ENCODE results near the gene RIPOR3.
A peak's percentile ranks its signal among the peaks of the same experiment; 100 is the strongest.

The RIPOR3 gene

DNA sequence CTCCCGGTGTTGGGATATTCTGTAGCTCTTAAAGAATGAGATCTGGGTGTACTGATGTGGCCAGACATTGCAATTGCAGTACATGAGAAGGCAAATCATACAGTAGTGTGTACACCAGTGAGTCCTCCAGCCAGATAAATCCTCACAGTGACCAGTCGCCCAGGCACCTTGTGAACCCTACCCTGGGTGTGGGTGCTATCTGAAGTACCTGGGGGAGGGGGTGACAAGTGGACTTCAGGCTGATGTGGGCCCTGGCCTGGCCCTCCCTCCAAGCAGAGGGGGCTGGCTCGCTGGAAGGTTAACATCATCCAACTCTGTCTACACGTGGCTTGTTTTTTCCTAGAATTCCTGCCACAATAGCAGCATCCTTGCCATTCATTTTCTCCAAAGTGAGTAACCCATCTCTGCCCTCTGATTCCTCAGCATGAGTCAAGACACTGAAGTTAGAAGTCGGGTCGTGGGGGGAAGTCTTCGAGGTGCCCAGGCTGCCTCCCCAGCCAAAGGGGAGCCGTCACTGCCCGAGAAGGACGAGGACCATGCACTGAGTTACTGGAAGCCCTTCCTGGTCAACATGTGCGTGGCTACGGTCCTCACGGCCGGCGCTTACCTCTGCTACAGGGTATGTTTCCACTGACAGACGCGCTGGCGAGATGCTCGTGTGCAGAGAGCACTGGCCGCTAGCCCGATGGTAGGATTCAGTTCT lies 110.3 kb downstream of the RIPOR3 start:
- TF ChIP-seq, protein P1, sequence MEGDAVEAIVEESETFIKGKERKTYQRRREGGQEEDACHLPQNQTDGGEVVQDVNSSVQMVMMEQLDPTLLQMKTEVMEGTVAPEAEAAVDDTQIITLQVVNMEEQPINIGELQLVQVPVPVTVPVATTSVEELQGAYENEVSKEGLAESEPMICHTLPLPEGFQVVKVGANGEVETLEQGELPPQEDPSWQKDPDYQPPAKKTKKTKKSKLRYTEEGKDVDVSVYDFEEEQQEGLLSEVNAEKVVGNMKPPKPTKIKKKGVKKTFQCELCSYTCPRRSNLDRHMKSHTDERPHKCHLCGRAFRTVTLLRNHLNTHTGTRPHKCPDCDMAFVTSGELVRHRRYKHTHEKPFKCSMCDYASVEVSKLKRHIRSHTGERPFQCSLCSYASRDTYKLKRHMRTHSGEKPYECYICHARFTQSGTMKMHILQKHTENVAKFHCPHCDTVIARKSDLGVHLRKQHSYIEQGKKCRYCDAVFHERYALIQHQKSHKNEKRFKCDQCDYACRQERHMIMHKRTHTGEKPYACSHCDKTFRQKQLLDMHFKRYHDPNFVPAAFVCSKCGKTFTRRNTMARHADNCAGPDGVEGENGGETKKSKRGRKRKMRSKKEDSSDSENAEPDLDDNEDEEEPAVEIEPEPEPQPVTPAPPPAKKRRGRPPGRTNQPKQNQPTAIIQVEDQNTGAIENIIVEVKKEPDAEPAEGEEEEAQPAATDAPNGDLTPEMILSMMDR (conservative IDR thresholded peaks at IDR 0.05; ENCODE audit: low read depth, low read length), result no peak
- no peak for DNase-seq (ENCODE audit: low read depth)
- H3K4me3 ChIP-seq (ENCODE audit: low read length), result no peak overlapping the region

DNA sequence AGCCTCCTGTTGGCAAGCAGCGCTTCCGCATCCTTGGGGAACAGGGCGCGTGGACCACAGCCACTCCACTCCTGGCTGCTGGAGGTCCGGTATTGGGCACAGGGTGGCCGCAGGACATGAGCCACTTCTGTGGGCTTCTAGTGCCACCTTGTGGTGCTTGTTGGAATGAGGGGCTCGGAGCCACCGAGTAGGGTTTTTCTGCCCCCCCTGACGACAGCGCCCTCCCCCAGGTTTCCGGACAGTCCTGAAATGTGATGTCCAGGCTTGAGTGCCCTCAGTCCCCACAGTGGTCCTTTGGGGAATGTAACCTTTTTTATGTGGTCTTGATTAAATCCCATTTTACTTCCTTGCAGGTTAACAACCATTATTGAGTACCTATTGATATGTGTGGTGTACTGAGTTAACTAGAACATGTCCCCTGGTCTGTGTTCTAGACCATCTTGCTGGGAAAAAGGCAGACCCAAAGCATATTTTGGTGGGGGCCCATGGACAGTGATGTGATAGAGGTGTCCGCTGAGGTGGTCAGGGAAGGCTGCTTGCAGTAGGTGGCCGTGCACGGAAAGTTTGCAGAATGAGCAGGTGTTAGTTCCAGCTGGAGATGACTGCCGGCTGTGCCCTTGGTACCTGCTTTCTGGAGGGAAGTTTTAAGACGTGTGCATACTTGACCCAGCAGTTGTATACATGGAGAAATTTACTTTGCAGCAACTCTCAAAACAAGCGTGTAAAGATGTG lies 111.2 kb downstream of the RIPOR3 start:
- no peak for DNase-seq (ENCODE audit: low read depth)
- no peak overlapping the region for H3K4me3 ChIP-seq (ENCODE audit: low read length)
- TF ChIP-seq, protein P1 (conservative IDR thresholded peaks at IDR 0.05; ENCODE audit: low read depth, low read length), result peak; percentile 73

DNA sequence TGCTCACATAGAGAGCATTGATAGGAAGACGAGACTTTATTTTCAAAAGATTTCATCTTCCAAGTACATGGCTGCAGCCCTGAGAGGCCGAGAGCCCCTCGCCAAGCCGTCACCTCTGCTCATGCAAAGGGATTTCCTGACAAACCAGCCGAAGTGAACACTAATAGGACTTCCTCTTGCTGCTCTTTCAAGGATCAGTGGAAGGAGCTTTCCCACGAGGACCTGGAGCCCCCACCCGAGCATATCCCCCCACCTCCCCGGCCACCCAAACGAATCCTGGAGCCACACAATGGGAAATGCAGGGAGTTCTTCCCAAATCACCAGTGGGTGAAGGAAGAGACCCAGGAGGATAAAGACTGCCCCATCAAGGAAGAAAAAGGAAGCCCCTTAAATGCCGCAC lies 111.8 kb downstream of the RIPOR3 start:
- no peak overlapping the region for H3K4me3 ChIP-seq (ENCODE audit: low read length)
- no peak for DNase-seq (ENCODE audit: low read depth)
- TF ChIP-seq, protein P1 (conservative IDR thresholded peaks at IDR 0.05; ENCODE audit: low read depth, low read length), result no peak

DNA sequence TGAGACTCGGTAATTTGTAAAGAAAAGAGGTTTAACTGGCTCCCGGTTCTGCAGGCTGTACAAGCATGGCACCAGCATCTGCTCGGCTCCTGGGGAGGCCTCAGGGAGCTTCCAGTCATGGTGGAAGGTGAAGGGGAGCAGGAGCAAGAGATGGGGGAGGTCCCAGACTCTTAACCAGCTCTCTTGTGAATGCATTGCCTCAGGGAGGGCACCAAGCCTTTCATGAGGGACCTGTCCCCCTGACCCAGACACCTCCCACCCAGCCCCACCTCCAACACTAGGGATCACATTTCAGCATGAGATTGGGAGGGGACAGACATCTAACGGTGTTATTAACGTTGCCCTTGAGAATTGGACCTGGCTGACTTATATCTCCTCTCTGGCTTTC lies 112.6 kb downstream of the RIPOR3 start:
- no peak overlapping the region for H3K4me3 ChIP-seq (ENCODE audit: low read length)
- TF ChIP-seq, protein P1 (conservative IDR thresholded peaks at IDR 0.05; ENCODE audit: low read depth, low read length), result no peak
- no peak for DNase-seq (ENCODE audit: low read depth)

DNA sequence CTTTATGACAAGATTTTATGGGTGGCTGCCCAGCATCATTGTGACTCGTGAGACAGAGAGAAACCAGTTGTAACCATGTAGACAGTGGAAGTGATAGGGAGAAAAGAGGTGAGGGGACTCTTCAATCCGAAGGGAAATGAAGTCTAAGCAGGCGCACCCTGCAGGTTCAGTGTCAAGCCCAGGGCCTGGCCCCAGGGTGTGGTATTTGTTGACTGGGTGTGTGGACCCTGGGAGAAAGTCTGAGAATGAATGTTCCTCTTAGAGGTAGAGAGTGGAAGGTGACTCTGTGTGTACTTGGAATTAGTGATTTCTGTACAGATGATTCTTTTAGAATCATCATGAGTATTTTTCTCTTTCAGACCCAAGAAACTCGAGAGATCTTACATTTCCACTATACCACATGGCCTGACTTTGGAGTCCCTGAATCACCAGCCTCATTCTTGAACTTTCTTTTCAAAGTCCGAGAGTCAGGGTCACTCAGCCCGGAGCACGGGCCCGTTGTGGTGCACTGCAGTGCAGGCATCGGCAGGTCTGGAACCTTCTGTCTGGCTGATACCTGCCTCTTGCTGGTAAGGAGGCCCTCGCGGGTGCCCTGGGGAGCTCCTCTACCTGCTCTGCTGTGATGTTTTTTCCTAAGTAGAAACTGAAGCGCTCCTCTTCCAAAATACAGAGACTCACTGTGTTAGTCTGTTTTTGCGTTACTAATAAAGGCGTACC lies 113.1 kb downstream of the RIPOR3 start:
- TF ChIP-seq, protein P1 (conservative IDR thresholded peaks at IDR 0.05; ENCODE audit: low read depth, low read length), result no peak
- DNase-seq (ENCODE audit: low read depth), result no peak

DNA sequence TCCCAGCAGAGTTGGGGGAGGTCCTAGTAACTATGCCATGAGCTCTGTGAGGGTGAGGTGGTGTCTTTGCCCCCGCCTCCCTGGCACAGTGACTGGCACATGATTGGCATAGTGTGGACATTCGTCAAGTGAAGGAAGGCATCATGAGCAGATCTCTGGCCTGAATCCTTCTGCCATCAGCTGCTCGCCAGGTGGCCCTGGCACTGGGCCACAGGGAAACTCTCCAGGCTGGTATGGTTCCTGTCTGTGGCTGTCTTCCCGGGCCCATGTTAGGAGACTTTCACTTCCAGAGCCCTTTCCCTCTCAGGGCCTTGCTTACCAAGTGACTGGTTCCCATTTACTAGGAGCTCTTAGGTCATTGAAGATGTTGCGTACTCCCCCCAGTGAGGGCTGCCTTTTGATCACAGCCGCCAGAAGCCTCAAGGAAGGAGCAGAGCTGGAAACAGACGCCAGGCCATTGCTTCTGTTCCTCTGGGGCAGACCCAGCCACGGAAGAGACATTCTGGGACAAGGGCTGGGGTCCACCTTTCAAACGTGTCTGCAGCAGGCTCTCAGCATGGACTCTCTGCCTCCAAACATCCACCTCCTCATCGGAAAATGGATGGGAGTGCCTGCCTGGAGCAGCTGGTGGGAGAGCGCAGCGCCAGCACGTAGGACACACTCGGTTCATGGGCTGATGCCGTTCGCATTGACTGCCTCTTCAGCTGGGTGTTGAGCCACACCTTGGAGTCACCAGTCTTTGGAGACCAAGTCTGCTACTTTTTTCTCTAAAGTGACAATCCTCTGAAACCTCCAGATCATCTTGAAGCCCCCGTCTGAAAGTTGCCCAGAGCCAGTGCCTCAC lies 113.9 kb downstream of the RIPOR3 start:
- no peak overlapping the region for H3K4me3 ChIP-seq (ENCODE audit: low read length)
- TF ChIP-seq, protein P1 (conservative IDR thresholded peaks at IDR 0.05; ENCODE audit: low read depth, low read length), result no peak
- no peak for DNase-seq (ENCODE audit: low read depth)

More for the DNA sequence above, 113.1 kb downstream of the RIPOR3 start:
- H3K4me3 ChIP-seq (ENCODE audit: low read length), result no peak overlapping the region

All from retinal pigment epithelial cell (primary cell).